SH-SY5Y (cell line): ENCODE measurements around the gene NXT1.

ENCODE experiments used
- GATA2 ChIP-seq: IDR thresholded peaks from 2 replicates; pipeline ENCODE4 v1.6.1; 2011; ENCODE audit warnings: mild to moderate bottlenecking, low read depth, low read length
- GATA3 ChIP-seq: IDR thresholded peaks from 2 replicates; pipeline ENCODE4 v1.6.1; 2011; ENCODE audit warnings: low read depth, mild to moderate bottlenecking, low read length, moderate library complexity

- no peak for TF ChIP-seq GATA2
- TF ChIP-seq GATA3: no peak
Observed at GRCh38 chr20:23332467-23332866, 18.1 kb upstream of the NXT1 start.
